Karpas-422 (cell line): ENCODE data around the gene DCN. TPM values are rescaled to one million over a fixed set of nuclear protein-coding genes. Genes with fewer than 3 reads are reported as not detected.

ENCODE experiments used
- DNase-seq: peaks from one replicate; pipeline ENCODE4 v3.0.0-alpha.2; 2015
- H2AFZ ChIP-seq: fragments of 200-600 bp; sonication (generic); 2 replicates; pipeline ENCODE4 v1.6.1; 2014; ENCODE audit warnings: antibody characterized with exemption, low read length, mixed read lengths
- H3K27ac ChIP-seq: fragments of 200-600 bp; sonication (generic); 2 replicates; pipeline ENCODE4 v1.5.1; 2014; ENCODE audit warnings: mild to moderate bottlenecking, low read length, moderate library complexity
- H3K27me3 ChIP-seq: fragments of 200-600 bp; sonication (generic); 2 replicates; pipeline ENCODE4 v1.6.1; 2014; ENCODE audit warnings: low read length, mixed read lengths
- H3K36me3 ChIP-seq: fragments of 200-600 bp; sonication (generic); 2 replicates; pipeline ENCODE4 v1.6.1; 2014; ENCODE audit warnings: low read length, mixed read lengths; ENCODE audit not compliant: insufficient read depth
- H3K4me1 ChIP-seq: fragments of 200-600 bp; sonication (generic); 2 replicates; pipeline ENCODE4 v1.6.1; 2014; ENCODE audit warnings: mild to moderate bottlenecking, low read length, mixed read lengths
- H3K4me2 ChIP-seq: fragments of 200-600 bp; sonication (generic); 2 replicates; pipeline ENCODE4 v1.6.1; 2014; ENCODE audit warnings: low read length, low read depth, mild to moderate bottlenecking; ENCODE audit not compliant: poor library complexity, severe bottlenecking
- H3K4me3 ChIP-seq: fragments of 200-600 bp; sonication (generic); 2 replicates; pipeline ENCODE4 v1.5.1; 2014; ENCODE audit warnings: mild to moderate bottlenecking, antibody characterized with exemption, low read length, mixed read lengths
- H3K79me2 ChIP-seq: fragments of 200-600 bp; sonication (generic); 2 replicates; pipeline ENCODE4 v1.6.1; 2014; ENCODE audit warnings: mild to moderate bottlenecking, low read length, mixed read lengths
- H3K9ac ChIP-seq: fragments of 200-600 bp; sonication (generic); 2 replicates; pipeline ENCODE4 v1.6.0; 2014; ENCODE audit warnings: low read length
- H3K9me2 ChIP-seq: fragments of 200-600 bp; sonication (generic), shearing (Covaris generic); replicated peaks from 2 replicates; pipeline ENCODE4 v1.6.0; 2014; ENCODE audit warnings: mild to moderate bottlenecking, low read length, moderate library complexity; ENCODE audit not compliant: insufficient read depth
- H3K9me3 ChIP-seq: fragments of 300-700, 200-600 bp; sonication (generic); 2 replicates; pipeline ENCODE4 v1.6.1; 2014; ENCODE audit warnings: low read length, mixed read lengths
- H4K20me1 ChIP-seq: fragments of 200-600 bp; sonication (generic); 2 replicates; pipeline ENCODE4 v1.6.1; 2014; ENCODE audit warnings: mild to moderate bottlenecking, antibody characterized with exemption, low read length, low read depth; ENCODE audit not compliant: insufficient read depth
- total RNA-seq: library from RNA; depleted of rRNA; stranded (reverse); fragments of >200 nt; shearing (Covaris generic); gene quantifications from 2 replicates; pipeline ENCODE4 v1.2.3, GENCODE V29; 2014; ENCODE audit warnings: low replicate concordance

Gene DCN
- total RNA-seq, 1 experiment from 2014 or later = 1,580 TPM

GRCh38 chr12:91185421-91185820 lies 2.8 kb upstream of the DCN start:
- H3K27me3 ChIP-seq = no peaks in the 10 kb centered on the region
- no peaks in the 10 kb centered on the region for H4K20me1 ChIP-seq
- no peak overlapping the region for H3K27ac ChIP-seq
- peaks cover 38% of the 10 kb centered on the region for H3K4me1 ChIP-seq
- H3K9ac ChIP-seq = no peak overlapping the region
- H3K36me3 ChIP-seq = no peaks in the 10 kb centered on the region
- no peaks in the 10 kb centered on the region for H3K9me2 ChIP-seq
- H3K79me2 ChIP-seq = peaks cover 2% of the 10 kb centered on the region; the same call in 1 of the 2 replicates
- no peaks in the 10 kb centered on the region for H3K9me3 ChIP-seq
- H3K4me2 ChIP-seq = no peak overlapping the region
- H3K4me3 ChIP-seq = no peak overlapping the region
- H2AFZ ChIP-seq = peak overlapping the region; percentile 43; the same call in 1 of the 2 replicates
- no peak for DNase-seq

GRCh38 chr12:91183551-91183950 lies 934 bp upstream of the DCN start:
- Histone ChIP-seq H3K4me2 (peak overlapping the region; percentile 88), H3K27me3 (no peaks in the 10 kb centered on the region), H3K4me1 (peaks cover 55% of the 10 kb centered on the region), H3K27ac (peak overlapping the region; percentile 98), H3K79me2 (peaks cover 15% of the 10 kb centered on the region), H3K9me3 (no peaks in the 10 kb centered on the region), H2AFZ (no peak overlapping the region), H3K9me2 (no peaks in the 10 kb centered on the region), H3K36me3 (no peaks in the 10 kb centered on the region), H4K20me1 (no peaks in the 10 kb centered on the region), H3K9ac (peak overlapping the region; percentile 69), H3K4me3 (peak overlapping the region; percentile 55; the same call in 1 of the 2 replicates)
- no peak for DNase-seq

- Histone ChIP-seq H2AFZ (no peak overlapping the region), H3K79me2 (peaks cover 38% of the 10 kb centered on the region), H3K9ac (peak overlapping the region; percentile 81), H3K9me2 (no peaks in the 10 kb centered on the region), H3K4me3 (peak overlapping the region; percentile 74), H4K20me1 (no peaks in the 10 kb centered on the region), H3K4me1 (peaks cover 70% of the 10 kb centered on the region), H3K27me3 (no peaks in the 10 kb centered on the region), H3K27ac (peak overlapping the region; percentile 98), H3K4me2 (peak overlapping the region; percentile 88), H3K36me3 (peaks cover 17% of the 10 kb centered on the region), H3K9me3 (no peaks in the 10 kb centered on the region)
- peak; percentile 74 for DNase-seq
These were observed 1.8 kb downstream of the DCN start for GRCh38 chr12:91180582-91181395.

GRCh38 chr12:91179966-91180561 lies 2.6 kb downstream of the DCN start:
- H3K27me3 ChIP-seq = no peaks in the 10 kb centered on the region
- H3K36me3 ChIP-seq = peaks cover 24% of the 10 kb centered on the region
- peak overlapping the region; percentile 81 for H3K9ac ChIP-seq
- H2AFZ ChIP-seq = no peak overlapping the region
- peak overlapping the region; percentile 74 for H3K4me3 ChIP-seq
- H3K4me2 ChIP-seq = peak overlapping the region; percentile 88
- H3K27ac ChIP-seq = peak overlapping the region; percentile 98
- no peaks in the 10 kb centered on the region for H3K9me3 ChIP-seq
- DNase-seq = peak; percentile 62
- H3K79me2 ChIP-seq = peaks cover 45% of the 10 kb centered on the region
- H3K4me1 ChIP-seq = peaks cover 77% of the 10 kb centered on the region
- no peaks in the 10 kb centered on the region for H4K20me1 ChIP-seq
- H3K9me2 ChIP-seq = no peaks in the 10 kb centered on the region

- peak overlapping the region; percentile 74 for H3K4me3 ChIP-seq
- H3K4me2 ChIP-seq = peak overlapping the region; percentile 88
- no peaks in the 10 kb centered on the region for H3K9me3 ChIP-seq
- H2AFZ ChIP-seq = no peak overlapping the region
- no peaks in the 10 kb centered on the region for H3K9me2 ChIP-seq
- peak; percentile 77 for DNase-seq
- peaks cover 27% of the 10 kb centered on the region for H3K36me3 ChIP-seq
- peak overlapping the region; percentile 98 for H3K27ac ChIP-seq
- H4K20me1 ChIP-seq = no peaks in the 10 kb centered on the region
- no peaks in the 10 kb centered on the region for H3K27me3 ChIP-seq
- peak overlapping the region; percentile 81 for H3K9ac ChIP-seq
- H3K79me2 ChIP-seq = peaks cover 53% of the 10 kb centered on the region
- peaks cover 79% of the 10 kb centered on the region for H3K4me1 ChIP-seq
These were observed 3.3 kb downstream of the DCN start for GRCh38 chr12:91179315-91179714.

- peaks cover 78% of the 10 kb centered on the region for H3K4me1 ChIP-seq
- H3K79me2 ChIP-seq = peaks cover 55% of the 10 kb centered on the region
- peak overlapping the region; percentile 74 for H3K4me3 ChIP-seq
- H3K36me3 ChIP-seq = peaks cover 31% of the 10 kb centered on the region
- no peaks in the 10 kb centered on the region for H3K9me3 ChIP-seq
- peak overlapping the region; percentile 88 for H3K4me2 ChIP-seq
- no peak overlapping the region for H2AFZ ChIP-seq
- no peaks in the 10 kb centered on the region for H3K9me2 ChIP-seq
- peak overlapping the region; percentile 98 for H3K27ac ChIP-seq
- peak; percentile 82 for DNase-seq
- H3K9ac ChIP-seq = peak overlapping the region; percentile 81
- H4K20me1 ChIP-seq = no peaks in the 10 kb centered on the region
- H3K27me3 ChIP-seq = no peaks in the 10 kb centered on the region
These were observed 3.8 kb downstream of the DCN start for GRCh38 chr12:91178781-91179180.

GRCh38 chr12:91178139-91178561 lies 4.5 kb downstream of the DCN start:
- Histone ChIP-seq H3K79me2 (peaks cover 60% of the 10 kb centered on the region), H3K9me2 (no peaks in the 10 kb centered on the region), H3K4me3 (peak overlapping the region; percentile 74), H3K4me1 (peaks cover 77% of the 10 kb centered on the region), H3K4me2 (peak overlapping the region; percentile 88), H3K9me3 (no peaks in the 10 kb centered on the region), H3K9ac (peak overlapping the region; percentile 81), H4K20me1 (no peaks in the 10 kb centered on the region), H3K36me3 (peaks cover 36% of the 10 kb centered on the region), H3K27me3 (no peaks in the 10 kb centered on the region), H3K27ac (peak overlapping the region; percentile 98), H2AFZ (no peak overlapping the region)
- peak; percentile 77 for DNase-seq

GRCh38 chr12:91177381-91177780 lies 5.2 kb downstream of the DCN start:
- Histone ChIP-seq H3K4me1 (peaks cover 72% of the 10 kb centered on the region), H3K4me3 (peak overlapping the region; percentile 74), H4K20me1 (no peaks in the 10 kb centered on the region), H3K27ac (peak overlapping the region; percentile 98), H3K4me2 (peak overlapping the region; percentile 88), H3K79me2 (peaks cover 65% of the 10 kb centered on the region), H3K9ac (peak overlapping the region; percentile 81), H3K36me3 (peaks cover 38% of the 10 kb centered on the region), H3K27me3 (no peaks in the 10 kb centered on the region), H3K9me2 (no peaks in the 10 kb centered on the region), H3K9me3 (no peaks in the 10 kb centered on the region), H2AFZ (no peak overlapping the region)
- no peak for DNase-seq
